Endodermal cell (in vitro differentiated cells): Measurements from ENCODE around the gene EML5. TPM values are rescaled to one million over a fixed set of nuclear protein-coding genes. Genes with fewer than 3 reads are reported as not detected.

Experiments
- DNase-seq: peaks from one replicate; pipeline ENCODE4 v3.0.0-alpha.2; 2017
- H3K27ac ChIP-seq: 2 replicates; pipeline ENCODE4 v1.5.1; 2013; ENCODE audit warnings: mild to moderate bottlenecking, low read depth, low read length, moderate library complexity
- H3K27me3 ChIP-seq: 2 replicates; pipeline ENCODE4 v1.6.1; 2013; ENCODE audit warnings: mild to moderate bottlenecking, low read length, moderate library complexity; ENCODE audit not compliant: insufficient read depth, control insufficient read depth, poor library complexity, severe bottlenecking
- H3K36me3 ChIP-seq: 2 replicates; pipeline ENCODE4 v1.7.0; 2013; ENCODE audit warnings: mild to moderate bottlenecking, low read length, moderate library complexity; ENCODE audit not compliant: control insufficient read depth, insufficient read depth
- H3K4me1 ChIP-seq: one replicate; pipeline ENCODE4 v1.7.0; 2013; ENCODE audit warnings: low read length; ENCODE audit not compliant: control insufficient read depth, insufficient read depth
- H3K4me3 ChIP-seq: 2 replicates; pipeline ENCODE4 v1.5.1; 2013; ENCODE audit warnings: mild to moderate bottlenecking, low read length, moderate library complexity
- H3K9ac ChIP-seq: 2 replicates; pipeline ENCODE4 v1.6.1; 2013; ENCODE audit warnings: mild to moderate bottlenecking, low read length, moderate library complexity; ENCODE audit not compliant: poor library complexity, severe bottlenecking; ENCODE audit errors: extremely low read depth
- H3K9me3 ChIP-seq: 2 replicates; pipeline ENCODE4 v1.6.1; 2013; ENCODE audit warnings: mild to moderate bottlenecking, low read length, moderate library complexity; ENCODE audit not compliant: control insufficient read depth
- H3K27ac Mint-ChIP-seq: 2 replicates; pipeline ENCODE4 v1.8.0; 2020; ENCODE audit warnings: mixed read lengths
- H3K27me3 Mint-ChIP-seq: 2 replicates; pipeline ENCODE4 v1.8.0; 2021; ENCODE audit warnings: mild to moderate bottlenecking, mixed read lengths; ENCODE audit not compliant: insufficient read depth
- H3K36me3 Mint-ChIP-seq: 2 replicates; pipeline ENCODE4 v1.8.0; 2020; ENCODE audit warnings: low read depth, mixed read lengths
- H3K4me1 Mint-ChIP-seq: 2 replicates; pipeline ENCODE4 v1.8.0; 2020; ENCODE audit warnings: mixed read lengths
- H3K4me3 Mint-ChIP-seq: 2 replicates; pipeline ENCODE4 v1.8.0; 2020; ENCODE audit warnings: mild to moderate bottlenecking, moderate library complexity, mixed read lengths
- H3K9me3 Mint-ChIP-seq: 2 replicates; pipeline ENCODE4 v1.8.0; 2020; ENCODE audit warnings: mild to moderate bottlenecking, mixed read lengths
- WGBS, 2 experiments: methylation state at CpG; one replicate each; pipeline versions ENCODE4 v1.1.5 to v1.1.7; 2013; ENCODE audit warnings: missing lambda C conversion rate in 2 of 2, mixed read lengths in 1 of 2; ENCODE audit not compliant: insufficient coverage in 1 of 2, insufficient read length in 1 of 2; 5-methylcytosine and 5-hydroxymethylcytosine counted together
- total RNA-seq, 2 donors: library from RNA; stranded (reverse); fragmentation: NEBNext Ultra II Directional in 1 of 2; extraction: Animal tissue kit (Norgen Biotek cat#: 25700) in 1 of 2; gene quantifications; 2 replicates in 1 of 2; 3 replicates in 1 of 2; pipeline ENCODE4 v1.2.1, GENCODE V29; 2021
- TF ChIP-seq, protein P1 (sequence below): fragments of 200-600 bp; sonication (generic); conservative IDR thresholded peaks from 2 replicates; pipeline ENCODE4 v1.5.0; 2021; ENCODE audit warnings: antibody characterized with exemption, mild to moderate bottlenecking

The EML5 gene
- total RNA-seq, 2 donors from 2014 or later: 1.7 to 2.3 TPM

DNA sequence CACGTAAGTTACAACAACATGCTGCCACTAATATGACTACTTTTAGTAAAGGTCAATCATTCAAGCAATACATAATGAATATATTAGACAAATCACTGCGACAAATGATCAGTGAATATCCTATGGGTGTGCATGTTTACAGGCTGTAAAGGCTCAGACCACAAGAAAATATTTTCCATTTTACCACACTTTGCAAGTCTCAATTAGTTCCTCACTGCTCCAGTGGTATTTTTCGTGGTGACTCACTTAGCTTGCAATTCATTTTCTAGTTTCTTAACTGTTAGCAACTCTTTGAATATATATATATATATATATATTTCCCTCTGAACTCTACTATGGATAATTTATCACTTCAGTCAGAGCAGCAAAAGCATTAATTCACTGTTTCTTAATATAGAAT is 96.9 kb downstream of the EML5 start:
- H3K36me3 Mint-ChIP-seq: peaks cover 3% of the 10 kb centered on the region
- H3K9me3 ChIP-seq: no peaks in the 10 kb centered on the region
- WGBS, 2 experiments: 84 to 86% methylated on average over 1 to 2 of the region's 3 CpGs

DNA sequence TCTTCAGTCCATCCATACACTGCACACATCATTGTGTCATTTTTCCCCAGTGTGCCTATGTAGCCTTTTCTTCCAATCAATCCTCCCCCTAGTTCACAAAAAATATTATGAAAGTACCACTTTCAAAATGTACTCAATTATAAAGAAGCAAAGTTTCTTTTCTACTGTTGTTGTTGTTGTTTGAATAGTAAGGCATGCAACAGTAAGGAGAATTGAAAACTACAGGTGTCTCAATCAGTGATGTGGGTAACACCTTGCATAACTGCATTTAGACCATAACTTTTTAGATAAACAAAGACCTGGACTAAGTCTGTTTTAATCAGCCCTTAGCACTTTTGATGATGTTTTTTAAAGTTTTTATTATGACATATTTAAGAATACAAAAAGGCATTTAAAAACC is 104.4 kb downstream of the EML5 start:
- Histone ChIP-seq H3K9me3 (peaks cover 7% of the 10 kb centered on the region), H3K27ac (no peak overlapping the region), H3K36me3 (no peaks in the 10 kb centered on the region), H3K4me1 (peaks cover 4% of the 10 kb centered on the region), H3K27me3 (no peaks in the 10 kb centered on the region), H3K9ac (no peak overlapping the region), H3K4me3 (no peak overlapping the region)
- TF ChIP-seq, protein P1, sequence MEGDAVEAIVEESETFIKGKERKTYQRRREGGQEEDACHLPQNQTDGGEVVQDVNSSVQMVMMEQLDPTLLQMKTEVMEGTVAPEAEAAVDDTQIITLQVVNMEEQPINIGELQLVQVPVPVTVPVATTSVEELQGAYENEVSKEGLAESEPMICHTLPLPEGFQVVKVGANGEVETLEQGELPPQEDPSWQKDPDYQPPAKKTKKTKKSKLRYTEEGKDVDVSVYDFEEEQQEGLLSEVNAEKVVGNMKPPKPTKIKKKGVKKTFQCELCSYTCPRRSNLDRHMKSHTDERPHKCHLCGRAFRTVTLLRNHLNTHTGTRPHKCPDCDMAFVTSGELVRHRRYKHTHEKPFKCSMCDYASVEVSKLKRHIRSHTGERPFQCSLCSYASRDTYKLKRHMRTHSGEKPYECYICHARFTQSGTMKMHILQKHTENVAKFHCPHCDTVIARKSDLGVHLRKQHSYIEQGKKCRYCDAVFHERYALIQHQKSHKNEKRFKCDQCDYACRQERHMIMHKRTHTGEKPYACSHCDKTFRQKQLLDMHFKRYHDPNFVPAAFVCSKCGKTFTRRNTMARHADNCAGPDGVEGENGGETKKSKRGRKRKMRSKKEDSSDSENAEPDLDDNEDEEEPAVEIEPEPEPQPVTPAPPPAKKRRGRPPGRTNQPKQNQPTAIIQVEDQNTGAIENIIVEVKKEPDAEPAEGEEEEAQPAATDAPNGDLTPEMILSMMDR: no peak
- no peak for DNase-seq
- Mint-ChIP-seq H3K4me3 (no peak overlapping the region), H3K9me3 (no peaks in the 10 kb centered on the region), H3K4me1 (peaks cover 2% of the 10 kb centered on the region), H3K36me3 (peaks cover 3% of the 10 kb centered on the region), H3K27ac (no peak overlapping the region), H3K27me3 (no peaks in the 10 kb centered on the region)

More for the DNA sequence above, 96.9 kb downstream of the EML5 start:
- Mint-ChIP-seq H3K4me3 (no peak overlapping the region), H3K27ac (no peak overlapping the region), H3K27me3 (no peaks in the 10 kb centered on the region), H3K9me3 (no peaks in the 10 kb centered on the region), H3K4me1 (no peaks in the 10 kb centered on the region)
- Histone ChIP-seq H3K27me3 (no peaks in the 10 kb centered on the region), H3K9ac (no peak overlapping the region), H3K27ac (no peak overlapping the region), H3K4me3 (no peak overlapping the region), H3K4me1 (no peaks in the 10 kb centered on the region), H3K36me3 (no peaks in the 10 kb centered on the region)
- TF ChIP-seq, protein P1: no peak
- no peak for DNase-seq

GRCh38 chr14:88683119-88683518 is 109.6 kb downstream of the EML5 start:
- Histone ChIP-seq H3K36me3 (no peaks in the 10 kb centered on the region), H3K9me3 (peaks cover 8% of the 10 kb centered on the region), H3K4me3 (peak overlapping the region; percentile 41), H3K9ac (no peak overlapping the region), H3K27me3 (no peaks in the 10 kb centered on the region), H3K27ac (no peak overlapping the region), H3K4me1 (peaks cover 14% of the 10 kb centered on the region)
- H3K27me3 Mint-ChIP-seq: no peaks in the 10 kb centered on the region
- no peak overlapping the region for H3K4me3 Mint-ChIP-seq
- H3K4me1 Mint-ChIP-seq: peaks cover 25% of the 10 kb centered on the region
- TF ChIP-seq, protein P1: no peak
- H3K9me3 Mint-ChIP-seq: peaks cover under 1% of the 10 kb centered on the region
- H3K27ac Mint-ChIP-seq: peak overlapping the region; percentile 79
- H3K36me3 Mint-ChIP-seq: no peaks in the 10 kb centered on the region
- no peak for DNase-seq
- 64 to 100% methylated on average over 1 to 2 of the region's 2 CpGs for WGBS, 2 experiments
